Measurements from ENCODE around the gene MSMB.
"Not testable (repeated sequence)": the region's sequence is repeated elsewhere in the genome, so short reads cannot be mapped to it uniquely, and the experiment has no call there.

The MSMB gene

DNA sequence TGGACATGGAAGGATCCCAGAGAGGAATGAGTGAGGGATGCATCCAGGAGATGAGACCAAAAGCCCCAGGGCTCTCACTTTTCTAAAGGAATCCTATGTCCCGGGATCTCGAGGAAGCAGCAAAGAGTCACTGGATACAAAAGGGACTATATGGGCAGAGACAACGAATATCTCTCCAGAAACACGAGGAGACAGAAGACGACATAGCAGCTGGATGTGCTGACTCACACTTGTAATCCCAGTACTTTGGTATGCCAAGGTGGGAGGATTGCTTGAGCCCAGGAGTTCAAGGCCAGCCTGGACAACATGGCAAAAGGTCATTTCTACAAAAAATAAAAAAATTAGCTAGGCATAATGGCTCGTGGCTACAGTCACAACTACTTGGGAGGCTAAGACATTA, 24.7 kb upstream of the MSMB start:
- FAIRE-seq = no peak
- no peak for DNase-seq (ENCODE audit: insufficient read length, low spot score)

DNA sequence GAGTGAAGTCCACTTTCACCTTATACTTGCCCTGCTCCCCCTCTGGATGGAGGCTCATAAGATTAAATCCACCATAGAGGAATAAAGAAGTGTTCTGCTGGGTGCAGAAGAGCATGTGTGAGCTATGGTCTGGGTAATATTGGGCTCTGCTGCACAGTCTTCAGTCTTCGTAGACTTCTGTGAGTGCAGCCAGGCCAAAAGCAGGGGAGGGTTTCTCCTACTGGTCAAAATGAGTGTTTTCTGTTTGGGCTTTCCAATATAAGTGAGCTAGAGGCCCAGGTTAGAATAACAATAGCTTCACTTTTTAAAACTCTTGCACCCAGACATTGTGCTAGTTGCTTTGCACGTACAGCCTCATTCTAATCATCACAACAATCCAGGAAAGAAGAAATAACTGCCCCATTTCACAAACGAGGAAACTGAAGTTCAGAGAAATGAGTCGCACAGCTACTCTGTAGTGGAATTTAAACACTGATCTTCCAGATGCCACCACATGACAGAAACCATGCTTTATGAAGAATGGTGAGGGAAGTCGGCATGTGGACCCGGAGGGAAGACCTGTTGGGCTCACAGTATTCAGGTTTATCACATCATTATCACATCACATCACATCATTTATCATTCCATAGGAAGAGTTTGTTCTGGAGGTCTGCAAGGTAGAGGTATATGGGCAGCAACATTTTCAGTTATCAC, 23.8 kb upstream of the MSMB start:
- FAIRE-seq (no peak), DNase-seq (ENCODE audit: insufficient read length, low spot score) (no peak)

DNA sequence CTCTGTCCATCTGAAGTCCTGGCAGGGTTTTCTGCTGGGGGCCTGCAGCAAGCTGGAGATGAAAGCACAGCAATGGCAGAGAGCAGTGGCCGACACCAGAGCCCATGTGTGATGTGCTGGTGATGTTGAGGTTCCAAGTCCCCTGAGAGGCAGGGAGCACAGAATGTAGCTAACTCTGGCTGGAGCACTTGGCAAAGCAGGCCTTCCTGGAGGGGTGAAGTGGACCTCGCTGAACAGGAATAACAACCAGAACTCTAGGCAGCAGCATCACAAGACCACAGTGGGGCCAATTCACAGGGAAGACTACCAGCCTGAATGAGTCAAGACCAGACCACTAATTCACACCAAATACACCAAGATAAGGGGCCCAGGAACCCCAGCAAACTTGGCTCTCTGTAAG, 22.8 kb upstream of the MSMB start:
- DNase-seq (ENCODE audit: insufficient read length, low spot score) (no peak), FAIRE-seq (no peak)

DNA sequence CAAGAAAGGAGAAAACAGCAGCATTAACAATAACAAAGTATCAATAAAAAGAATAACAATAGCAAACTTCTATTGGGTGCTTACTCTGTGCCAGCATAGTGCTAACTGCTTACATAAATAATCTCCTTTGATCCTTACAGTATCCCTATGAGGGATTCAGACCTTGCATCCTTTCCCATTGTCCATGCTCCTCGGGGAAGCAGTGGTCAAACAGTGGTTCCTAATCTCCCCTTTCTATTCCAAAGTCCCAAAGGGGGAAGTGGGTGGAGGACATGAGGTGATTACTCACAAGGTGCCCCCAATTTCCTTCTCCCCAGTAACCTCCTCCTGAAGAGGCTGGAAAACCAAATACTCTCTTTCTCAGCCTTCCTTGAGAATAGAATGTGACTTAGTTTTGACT, 22.0 kb upstream of the MSMB start:
- FAIRE-seq (no peak), DNase-seq (ENCODE audit: insufficient read length, low spot score) (no peak)

DNA sequence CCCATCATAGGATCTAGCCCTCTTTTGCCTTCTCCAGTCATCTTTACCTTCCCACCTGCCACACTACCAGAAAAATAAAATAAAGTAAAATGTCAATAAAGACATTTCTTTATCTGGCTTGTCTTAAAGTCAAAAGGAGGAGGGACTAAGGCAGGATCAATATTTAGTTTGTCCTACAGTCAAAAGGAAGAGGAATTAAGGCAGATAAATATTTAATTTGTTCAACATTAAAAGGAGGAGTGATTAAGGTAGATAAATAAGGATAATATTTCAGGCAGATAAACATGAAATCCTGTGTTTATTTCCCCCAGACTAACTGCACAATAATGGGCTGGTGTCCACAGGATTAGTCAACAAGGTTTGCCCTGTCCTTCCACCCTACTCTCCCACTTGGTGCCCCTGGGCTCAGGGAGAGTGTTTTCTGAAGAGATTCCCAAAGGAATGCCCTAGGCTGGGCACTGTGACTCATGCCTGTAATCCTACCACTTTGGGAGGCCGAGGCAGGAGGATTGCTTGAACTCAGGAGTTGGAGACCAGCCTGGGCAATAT, 18.3 kb upstream of the MSMB start:
- no peak for DNase-seq (ENCODE audit: insufficient read length, low spot score)
- no peak for FAIRE-seq

DNA sequence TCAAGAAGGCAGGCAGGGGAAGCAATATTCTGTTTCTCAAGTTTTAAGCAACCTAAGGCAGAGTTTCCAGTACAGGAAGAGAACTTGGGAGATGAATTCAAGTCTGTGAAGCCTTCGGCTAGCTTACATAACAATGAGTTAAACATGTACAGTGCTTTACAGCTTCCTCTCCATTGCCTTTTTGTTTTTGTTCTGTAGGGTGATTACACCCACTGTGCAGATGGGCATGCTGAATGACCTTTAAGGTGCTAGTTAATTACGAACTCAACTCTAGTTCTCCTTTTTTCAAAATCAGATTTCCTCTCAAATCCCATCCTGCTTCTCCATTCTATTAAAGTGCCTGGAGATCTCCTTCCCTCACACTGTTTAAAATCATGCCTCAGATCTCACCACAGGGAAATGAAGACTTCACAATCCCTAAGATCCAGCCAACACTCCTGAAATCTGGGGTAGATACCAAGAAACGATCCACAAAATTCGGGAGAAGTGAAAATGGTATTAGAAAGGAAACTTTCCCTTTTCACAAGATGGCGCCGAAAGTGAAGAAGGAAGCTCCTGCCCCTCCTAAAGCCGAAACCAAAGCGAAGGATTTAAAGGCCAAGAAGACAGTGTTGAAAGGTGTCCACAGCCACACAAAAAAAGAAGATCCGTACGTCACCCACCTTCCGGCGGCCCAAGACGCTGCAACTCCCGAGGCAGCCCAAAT, 16.8 kb upstream of the MSMB start:
- FAIRE-seq = no peak
- no peak for DNase-seq (ENCODE audit: insufficient read length, low spot score)

DNA sequence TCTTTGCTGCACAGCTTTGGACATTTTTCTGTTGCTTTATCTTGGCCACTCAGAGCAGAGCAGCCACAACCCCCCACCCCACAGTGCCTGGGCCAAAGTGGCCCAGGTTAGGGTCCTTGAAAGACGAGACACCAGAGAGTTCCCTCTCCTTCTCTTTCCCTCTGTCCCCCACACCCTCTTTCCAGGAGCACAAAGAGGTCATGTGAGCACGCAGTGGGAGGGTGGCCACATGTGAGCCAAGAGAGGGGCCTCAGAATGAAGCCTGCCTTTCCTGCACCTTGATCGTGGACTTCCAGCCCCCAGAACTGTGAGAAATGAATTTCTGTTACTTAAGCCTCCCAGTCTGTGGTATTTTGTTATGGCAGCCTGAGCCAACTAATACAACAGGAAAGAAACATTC, 14.6 kb upstream of the MSMB start:
- FAIRE-seq (no peak), DNase-seq (ENCODE audit: insufficient read length, low spot score) (no peak)

DNA sequence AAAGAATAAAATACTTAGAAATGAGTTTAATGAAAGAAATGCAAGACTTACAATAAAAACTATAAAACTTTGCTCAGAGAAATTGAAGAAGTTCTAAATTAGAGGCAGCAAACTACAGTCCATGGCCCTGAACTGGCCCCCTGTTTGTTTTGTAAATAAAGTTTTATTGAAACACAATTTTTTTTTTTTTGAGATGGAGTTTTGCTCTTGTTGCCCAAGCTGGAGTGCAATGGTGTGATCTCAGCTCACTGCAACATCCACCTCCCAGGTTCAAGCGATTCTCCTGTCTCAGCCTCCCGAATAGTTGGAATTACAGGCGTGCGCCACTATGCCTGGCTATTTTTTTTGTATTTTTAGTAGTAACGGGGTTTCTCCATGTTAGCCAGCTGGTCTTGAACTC, 11.9 kb upstream of the MSMB start:
- FAIRE-seq; DNase-seq (ENCODE audit: insufficient read length, low spot score): not testable (repeated sequence)

DNA sequence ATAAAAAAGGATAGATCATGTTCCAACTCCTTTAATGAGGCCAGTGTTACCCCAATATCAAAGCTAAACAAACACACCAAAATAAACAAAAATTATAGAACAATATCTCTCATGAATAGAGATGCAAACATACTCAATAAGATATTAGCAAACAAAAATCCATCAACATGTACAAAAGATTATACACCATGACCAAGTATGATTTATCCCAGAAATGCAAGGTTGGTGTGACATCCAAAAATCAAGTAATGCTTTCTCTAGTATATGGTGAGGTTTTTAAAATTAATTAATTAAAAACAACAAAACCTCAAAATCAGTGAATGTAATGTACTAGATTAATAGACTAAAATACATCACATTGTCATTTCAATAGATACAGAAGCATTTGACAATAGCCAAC, 11.0 kb upstream of the MSMB start:
- FAIRE-seq = no peak
- no peak for DNase-seq (ENCODE audit: insufficient read length, low spot score)

DNA sequence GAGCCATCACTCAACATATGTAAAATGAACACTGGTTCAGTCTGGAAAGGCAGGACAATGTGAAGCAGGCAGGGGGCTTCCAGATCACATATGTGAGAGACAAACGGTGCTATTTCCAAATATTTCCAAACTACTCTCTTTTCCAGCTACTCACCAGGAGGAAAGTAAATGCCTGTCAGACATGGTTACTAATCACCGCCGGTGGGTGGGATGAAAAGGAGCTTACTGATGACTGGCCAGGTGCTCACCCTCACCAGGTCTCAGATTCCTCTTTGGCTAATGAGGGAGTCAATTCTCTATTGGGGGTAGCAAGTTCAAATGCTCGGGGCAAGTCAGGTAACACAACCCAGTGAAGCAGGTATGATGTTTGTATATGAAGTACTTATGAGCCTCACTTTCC, 9.7 kb upstream of the MSMB start:
- no peak for FAIRE-seq
- DNase-seq (ENCODE audit: insufficient read length, low spot score) = no peak

DNA sequence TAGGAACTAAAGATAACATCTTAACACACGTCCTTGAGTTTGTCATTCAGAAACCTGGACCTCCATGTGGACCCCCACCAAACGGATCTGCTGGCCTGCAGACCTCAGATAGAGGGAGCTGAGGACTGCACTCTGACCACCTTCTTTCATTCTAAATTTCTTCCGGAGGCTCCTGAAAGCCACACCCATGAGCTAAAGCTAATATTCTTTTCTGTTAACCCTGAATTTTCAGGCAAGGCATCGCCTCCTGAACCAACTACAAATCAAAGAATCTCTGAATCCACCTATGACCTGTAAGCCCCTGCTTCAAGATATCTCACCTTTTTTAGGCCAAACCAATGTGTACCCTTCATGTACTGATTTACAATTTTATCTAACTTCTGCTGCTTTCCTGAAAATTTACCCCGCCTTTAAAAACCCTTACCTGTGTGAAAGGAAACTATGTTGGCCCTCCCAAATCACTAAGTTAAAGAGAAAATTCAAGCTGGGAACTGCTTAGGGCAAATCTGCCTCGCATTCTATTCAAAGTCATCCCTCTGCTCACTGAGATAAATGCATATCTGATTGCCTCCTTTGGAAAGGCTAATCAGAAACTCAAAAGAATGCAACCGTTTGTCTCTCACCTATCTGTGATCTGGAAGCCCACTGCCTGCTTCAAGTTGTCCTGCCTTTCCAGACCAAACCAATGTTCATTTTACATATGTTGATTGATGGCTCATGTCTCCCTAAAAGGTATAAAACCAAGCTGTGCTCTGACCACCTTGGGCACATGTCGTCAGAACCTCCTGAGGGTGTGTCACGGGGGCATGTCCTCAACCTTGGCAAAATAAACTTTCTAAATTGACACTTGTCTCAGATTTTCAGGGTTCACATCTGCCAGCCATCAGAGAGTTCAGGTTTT, 7.7 kb upstream of the MSMB start:
- FAIRE-seq = no peak
- DNase-seq (ENCODE audit: insufficient read length, low spot score) = no peak

DNA sequence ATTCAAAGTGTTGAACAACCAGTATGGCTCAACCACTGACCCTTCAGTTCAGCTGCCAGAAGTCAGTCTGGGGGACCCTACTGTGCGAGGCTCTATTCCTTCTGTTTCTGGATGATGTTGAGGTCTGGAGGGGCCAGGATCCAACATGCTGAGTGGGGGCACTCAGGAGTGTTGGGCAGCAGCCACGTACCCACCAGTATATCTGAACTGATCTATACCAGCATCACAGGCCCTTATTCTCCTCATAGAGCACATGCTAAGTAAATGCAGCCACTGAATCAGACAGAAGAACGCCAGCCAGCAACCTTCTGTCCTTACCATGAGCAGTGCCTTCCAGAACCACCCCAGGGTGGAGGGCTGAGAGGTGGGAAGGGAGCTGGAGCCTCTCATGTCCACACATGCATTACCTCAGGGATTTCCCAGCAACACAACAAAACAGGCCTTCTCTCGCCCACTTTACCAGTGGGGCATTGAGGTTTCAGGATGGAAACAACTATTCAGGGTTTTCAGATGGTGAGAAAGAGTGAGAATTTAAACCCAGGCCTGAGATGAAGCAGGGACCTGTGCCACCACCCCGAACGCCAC, 6.8 kb upstream of the MSMB start:
- DNase-seq (ENCODE audit: insufficient read length, low spot score) (no peak), FAIRE-seq (no peak)

DNA sequence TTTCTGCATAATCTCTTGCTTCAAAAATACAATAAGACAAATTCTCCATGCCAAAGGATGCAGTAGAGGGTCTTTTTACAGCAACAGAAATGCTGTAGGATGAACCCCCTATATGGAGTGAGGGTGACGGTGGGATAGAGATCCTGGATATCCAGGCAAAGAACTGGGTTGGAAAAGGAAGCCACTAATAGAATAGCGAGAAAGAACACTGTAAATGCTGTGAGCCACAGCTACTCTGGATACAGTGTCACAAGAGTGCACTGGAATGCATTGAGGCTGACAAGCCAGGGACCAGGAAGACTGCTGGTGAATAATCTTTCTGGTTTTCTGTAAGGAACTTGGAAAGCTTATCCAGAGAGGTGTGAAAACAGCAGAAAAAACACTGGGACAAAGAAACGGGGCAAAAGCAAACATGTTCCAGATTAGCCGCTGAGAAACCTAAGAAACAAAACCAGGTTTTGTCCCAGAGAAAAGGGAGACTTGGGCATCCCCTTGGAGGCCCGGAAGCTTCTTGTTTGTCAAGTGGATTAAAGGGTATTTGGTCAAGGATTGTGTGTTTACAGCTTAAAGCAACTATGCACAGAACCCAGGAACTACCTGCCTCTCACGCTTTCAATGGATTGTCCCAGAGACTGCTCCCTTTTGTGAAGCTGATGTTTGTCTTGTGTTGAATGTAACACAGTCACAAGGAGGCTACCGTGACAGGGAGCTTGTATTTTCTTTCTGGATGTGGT, 6.2 kb upstream of the MSMB start:
- FAIRE-seq = no peak
- no peak for DNase-seq (ENCODE audit: insufficient read length, low spot score)

DNA sequence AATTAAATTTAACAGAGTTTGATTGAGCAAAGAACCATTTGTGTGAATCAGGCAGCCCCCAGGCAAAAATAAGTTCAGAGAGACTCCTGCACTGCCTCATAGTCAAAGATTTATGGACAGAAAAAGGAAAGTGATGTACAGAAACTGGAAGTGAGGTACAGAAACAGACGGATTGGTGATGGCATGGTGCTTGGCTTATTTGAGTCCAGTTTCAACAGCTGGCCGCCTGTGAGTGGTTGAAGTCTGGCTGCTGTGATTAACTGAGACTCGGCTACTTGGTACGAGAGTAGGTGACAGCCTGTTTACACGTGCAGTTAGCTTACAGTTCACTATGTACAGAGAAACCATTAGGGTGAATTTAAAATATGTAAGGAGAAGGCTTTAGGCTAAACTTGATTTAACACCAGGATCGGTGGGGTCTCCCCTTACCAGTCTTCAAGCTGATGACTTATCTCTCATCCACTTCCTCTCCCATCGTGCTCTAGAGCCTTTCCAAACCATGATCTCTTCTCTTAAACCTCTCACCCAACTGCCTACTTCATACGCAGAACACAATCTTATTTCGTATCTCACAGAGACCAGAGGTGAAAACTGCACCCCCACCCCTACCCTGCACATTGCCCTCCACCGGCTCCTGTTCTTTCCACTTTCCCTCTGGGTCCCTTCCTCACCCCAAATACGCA, 5.0 kb upstream of the MSMB start:
- no peak for DNase-seq (ENCODE audit: insufficient read length, low spot score)
- no peak for FAIRE-seq

DNA sequence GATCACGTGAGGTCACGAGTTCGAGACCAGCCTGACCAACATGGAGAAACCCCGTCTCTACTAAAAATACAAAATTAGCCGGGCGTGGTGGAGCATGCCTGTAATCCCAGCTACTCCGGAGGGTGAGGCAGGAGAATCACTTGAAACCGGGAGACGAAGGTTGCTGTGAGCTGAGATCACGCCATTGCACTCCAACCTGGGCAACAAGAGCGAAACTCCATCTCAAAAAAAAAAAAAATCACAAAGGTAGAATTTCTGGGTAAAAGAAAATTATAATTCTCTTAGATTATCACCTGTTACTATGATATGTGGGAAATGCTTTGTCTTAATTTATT, 3.4 kb upstream of the MSMB start:
- not testable (repeated sequence) for DNase-seq (ENCODE audit: insufficient read length, low spot score); FAIRE-seq

DNA sequence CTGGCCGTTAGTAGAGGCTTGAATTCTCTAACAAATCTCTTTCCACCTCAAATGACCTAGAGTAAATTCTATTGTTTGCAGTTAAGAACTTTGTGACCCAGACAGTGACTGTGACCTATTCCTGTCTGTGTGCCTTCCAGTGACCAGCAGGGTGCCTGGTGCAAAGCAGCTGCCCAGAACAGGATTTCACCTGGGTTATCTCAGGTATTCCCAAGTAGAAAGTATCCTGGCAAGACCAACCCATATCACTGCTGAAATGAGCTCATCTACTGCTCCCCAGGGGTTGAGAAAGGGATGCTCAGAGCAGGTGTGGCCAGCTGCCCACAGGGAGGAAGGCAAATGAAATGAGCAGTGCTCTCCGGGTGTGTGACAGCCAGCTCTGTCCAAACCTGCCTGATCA, 2.1 kb upstream of the MSMB start:
- FAIRE-seq (no peak), DNase-seq (ENCODE audit: insufficient read length, low spot score) (no peak)

DNA sequence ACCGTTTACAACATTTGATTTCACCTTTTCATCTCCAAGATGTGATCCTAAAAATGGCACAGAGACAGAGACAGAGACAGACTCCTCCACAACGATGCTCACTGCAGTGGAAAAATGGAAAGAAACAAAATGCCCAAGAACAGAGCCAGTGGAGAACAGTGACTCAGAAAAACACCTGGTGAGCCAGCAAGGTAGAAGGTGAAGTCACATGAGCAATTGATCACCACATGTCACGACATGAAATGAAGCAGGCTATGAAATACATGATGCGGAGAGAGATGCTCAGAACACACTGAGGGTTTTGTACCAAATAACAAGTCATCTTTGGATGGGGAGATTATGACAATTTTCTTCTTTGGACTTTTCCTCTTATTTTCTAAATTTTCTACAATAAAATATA, 3.5 kb downstream of the MSMB start:
- no peak for DNase-seq (ENCODE audit: insufficient read length, low spot score)
- no peak for FAIRE-seq

DNA sequence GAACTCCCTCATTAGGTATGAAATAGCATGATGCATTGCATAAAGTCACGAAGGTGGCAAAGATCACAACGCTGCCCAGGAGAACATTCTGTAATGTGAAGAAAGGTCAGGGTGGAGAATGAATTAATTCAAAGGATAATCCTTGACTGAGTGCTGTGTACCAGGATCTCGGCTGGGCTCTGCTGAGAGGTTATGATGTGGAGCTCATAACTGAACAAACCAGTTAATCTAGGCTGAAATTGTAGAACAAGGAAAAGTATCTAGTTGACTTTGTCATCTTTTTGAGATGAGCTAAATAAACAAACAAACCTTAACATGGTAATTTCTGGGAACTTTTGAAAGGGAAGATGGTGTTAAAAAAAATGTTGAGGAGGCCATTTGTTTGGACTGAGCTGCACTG, 6.1 kb downstream of the MSMB start:
- DNase-seq (ENCODE audit: insufficient read length, low spot score) (no peak), FAIRE-seq (no peak)

DNA sequence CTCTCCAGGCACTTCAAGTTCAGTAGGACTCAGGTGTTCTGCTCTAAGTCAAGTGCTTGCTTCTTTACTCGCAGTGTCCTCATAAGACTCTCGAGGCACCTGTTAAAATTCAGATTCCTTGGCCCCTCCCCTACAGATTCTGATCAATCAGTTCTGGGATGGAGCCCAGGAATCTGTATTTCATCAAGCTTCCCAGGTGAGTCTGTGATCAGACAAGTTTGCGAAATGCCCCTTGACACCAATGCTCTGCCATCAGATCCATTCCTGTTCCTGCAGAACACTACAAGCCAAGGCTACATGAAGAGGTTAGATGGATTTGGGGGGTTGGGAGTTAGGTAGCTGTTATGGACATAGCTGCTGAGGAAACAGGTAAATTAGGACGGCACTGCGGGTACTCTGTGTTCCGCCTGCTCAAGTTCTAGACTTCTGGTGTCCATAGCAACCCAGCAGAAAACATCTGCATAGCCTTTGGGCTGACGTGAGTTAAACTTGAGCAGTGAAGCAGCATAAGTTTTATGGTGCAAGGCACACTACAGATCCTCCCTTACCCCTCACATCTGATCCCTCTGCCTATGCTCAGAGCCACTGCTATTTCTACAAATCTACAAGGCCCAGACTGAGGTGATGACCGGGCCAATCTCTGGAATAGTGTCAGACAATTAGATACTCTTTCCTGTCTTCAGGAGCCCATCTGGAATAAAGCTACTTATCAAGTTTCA, 8.8 kb downstream of the MSMB start:
- DNase-seq (ENCODE audit: insufficient read length, low spot score) (no peak), FAIRE-seq (no peak)

Data from HTR-8/SVneo (cell line).